Measurements from ENCODE around the gene ASS1.
"Not testable (repeated sequence)": the region's sequence is repeated elsewhere in the genome, so short reads cannot be mapped to it uniquely, and the experiment has no call there.

Gene ASS1

DNA sequence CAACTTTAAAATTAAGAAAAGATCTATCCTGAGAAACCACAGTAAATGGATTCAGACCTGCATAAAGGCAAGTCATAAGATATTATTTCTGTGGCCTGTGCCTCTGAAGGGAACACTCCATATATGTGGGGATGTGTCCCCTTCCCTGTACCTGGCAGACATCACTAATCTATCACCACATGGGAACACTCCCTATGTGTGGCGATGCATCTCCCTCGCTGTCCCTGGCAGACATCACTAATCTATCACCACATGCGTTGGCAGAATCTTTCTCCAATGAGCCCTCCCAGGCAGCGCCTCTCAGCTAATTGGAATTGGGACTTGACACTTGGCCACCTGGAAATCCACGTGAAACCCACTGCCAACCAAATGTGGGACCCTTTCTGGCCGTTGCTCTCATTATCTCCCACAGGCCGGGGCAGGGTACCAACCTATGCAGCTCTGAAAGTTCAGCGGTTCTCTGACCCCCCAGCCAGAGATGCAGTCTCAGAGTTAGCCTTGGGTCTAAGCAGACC, 25.2 kb upstream of the ASS1 start:
- DNase-seq, result no peak

- no peak for DNase-seq
These were observed 23.5 kb upstream of the ASS1 start for GRCh38 chr9:130421154-130421801.

GRCh38 chr9:130421802-130422276, 22.9 kb upstream of the ASS1 start:
- no peak for DNase-seq

DNA sequence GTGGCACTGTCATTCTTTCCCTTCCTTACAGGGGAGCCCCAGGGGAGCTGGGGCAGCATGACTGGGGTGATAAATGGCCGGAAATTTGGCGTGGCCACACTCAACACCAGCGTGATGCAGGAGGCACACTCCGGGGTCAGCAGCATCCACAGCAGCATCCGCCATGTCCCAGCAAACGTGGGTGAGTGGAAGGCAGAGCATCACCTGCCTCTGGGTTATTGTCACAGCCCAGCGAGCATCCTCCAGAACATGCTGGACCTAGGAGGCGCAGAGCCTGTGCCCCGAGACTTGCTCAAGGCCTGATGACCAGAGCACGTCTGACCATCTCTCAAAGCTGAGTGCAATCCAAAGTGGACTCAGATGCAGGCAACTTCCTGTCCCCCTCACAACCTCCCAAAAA, 22.2 kb upstream of the ASS1 start:
- no peak for DNase-seq

- no peak for DNase-seq
These were observed 21.5 kb upstream of the ASS1 start for GRCh38 chr9:130423272-130423671.

- no peak for DNase-seq
These were observed 19.9 kb upstream of the ASS1 start for GRCh38 chr9:130424595-130425454.

- no peak for DNase-seq
These were observed 18.9 kb upstream of the ASS1 start for GRCh38 chr9:130425741-130426466.

DNA sequence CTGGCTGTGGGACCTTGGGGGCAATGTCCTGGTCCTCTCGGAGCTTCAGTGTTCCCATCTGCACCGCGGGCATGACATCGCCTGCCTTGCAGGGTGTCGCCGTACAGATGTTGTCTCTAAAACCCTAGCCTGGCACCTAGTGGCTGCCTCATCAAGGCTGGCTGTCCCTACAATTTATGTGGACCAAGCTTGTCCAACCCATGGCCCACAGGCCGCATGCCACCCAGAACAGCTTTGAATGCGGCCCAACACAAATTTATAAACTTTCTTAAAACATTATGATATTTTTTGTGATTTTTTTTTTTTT, 18.3 kb upstream of the ASS1 start:
- no peak for DNase-seq

DNA sequence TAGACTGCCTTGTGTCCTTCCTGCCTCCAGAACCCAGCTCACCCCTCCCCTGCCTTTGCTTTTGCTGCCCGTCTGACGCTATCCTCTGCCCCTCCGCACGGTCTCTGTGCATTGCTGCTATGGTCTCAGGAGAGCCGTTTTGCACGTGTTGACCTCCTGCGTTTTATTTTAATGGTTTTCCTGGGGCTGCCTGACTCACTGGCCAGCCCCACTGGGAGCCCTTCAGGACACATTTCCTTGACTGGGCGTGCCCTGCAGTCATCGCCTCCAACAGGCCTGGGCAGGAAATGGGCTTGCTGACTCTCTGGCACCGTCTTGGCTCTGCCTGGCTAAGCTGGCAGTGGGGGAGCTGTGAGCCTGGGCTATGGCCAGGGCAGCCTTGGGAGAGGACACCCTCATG, 17.9 kb upstream of the ASS1 start:
- no peak for DNase-seq

- DNase-seq, result no peak
These were observed 17.4 kb upstream of the ASS1 start for GRCh38 chr9:130427326-130427725.

- DNase-seq, result no peak
These were observed 16.6 kb upstream of the ASS1 start for GRCh38 chr9:130428086-130428665.

- no peak for DNase-seq
These were observed 15.4 kb upstream of the ASS1 start for GRCh38 chr9:130429381-130429780.

- DNase-seq, result no peak
These were observed 14.9 kb upstream of the ASS1 start for GRCh38 chr9:130429831-130430230.

GRCh38 chr9:130430232-130430631, 14.5 kb upstream of the ASS1 start:
- no peak for DNase-seq

- no peak for DNase-seq
These were observed 13.8 kb upstream of the ASS1 start for GRCh38 chr9:130430734-130431535.

GRCh38 chr9:130431536-130432303, 13.0 kb upstream of the ASS1 start:
- no peak for DNase-seq

DNA sequence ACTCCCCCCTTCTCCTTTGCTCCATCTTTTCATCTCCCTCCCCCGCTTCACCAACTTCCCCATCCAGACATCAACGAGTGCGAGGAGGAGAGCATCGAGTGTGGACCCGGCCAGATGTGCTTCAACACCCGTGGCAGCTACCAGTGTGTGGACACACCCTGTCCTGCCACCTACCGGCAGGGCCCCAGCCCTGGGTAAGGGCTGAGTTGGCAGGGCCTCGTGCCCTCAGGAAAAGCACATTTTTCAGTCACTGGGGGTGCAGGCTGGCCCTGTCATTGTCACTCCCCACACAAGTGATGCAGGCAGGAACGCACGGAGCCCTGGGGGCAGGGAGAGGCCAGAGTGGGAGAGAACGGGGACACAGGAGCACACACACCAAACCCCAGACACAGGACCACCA, 12.4 kb upstream of the ASS1 start:
- no peak for DNase-seq

DNA sequence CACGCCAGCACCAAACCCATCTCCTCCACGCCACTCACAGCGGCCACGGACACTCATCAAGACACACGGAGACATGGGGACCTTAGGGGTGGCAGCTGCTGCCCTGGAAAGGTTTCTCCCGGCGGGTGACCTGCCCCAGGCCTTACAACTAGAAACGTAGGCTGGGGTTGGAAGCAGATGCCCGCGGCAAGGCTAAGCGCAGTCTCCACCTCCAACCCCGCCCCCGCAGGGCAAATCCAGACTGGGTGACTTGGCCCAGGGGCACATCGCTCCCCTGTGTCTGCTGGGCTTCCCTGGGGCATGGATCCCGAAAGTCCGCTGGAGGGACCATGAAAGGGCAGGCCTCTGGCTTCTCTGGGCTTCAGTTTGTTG, 12.0 kb upstream of the ASS1 start:
- no peak for DNase-seq

- peak; percentile 76 for DNase-seq
These were observed 11.4 kb upstream of the ASS1 start for GRCh38 chr9:130433168-130433946.

GRCh38 chr9:130433947-130434262, 10.9 kb upstream of the ASS1 start:
- DNase-seq, result no peak

DNA sequence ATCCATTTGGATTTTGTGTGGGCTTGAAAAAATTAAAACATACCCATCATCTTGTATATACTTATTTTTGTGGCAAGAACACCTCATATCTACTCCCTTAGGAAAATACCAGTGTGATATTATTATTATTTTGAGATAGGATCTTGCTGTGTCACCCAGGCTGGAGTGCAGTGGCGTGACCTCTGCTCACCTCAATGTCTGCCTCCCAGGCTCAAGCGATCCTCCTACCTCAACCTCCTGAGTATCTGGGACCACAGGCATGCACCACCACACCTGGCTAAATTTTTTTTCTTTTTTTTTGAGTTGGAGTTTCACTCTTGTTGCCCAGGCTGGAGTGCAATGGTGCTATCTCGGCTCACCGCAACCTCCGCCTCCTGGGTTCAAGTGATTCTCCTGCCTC, 10.1 kb upstream of the ASS1 start:
- DNase-seq, result not testable (repeated sequence)

Measured in activated CD8-positive, alpha-beta memory T cell treated with anti-CD3 and anti-CD28 coated beads, Interleukin-2, amount 50 U/mL, for 48 hours (primary cell).